Activated CD4-positive, alpha-beta T cell treated with anti-CD3 and anti-CD28 coated beads for 1 hour (primary cell): ENCODE measurements around the gene SIPA1.
"Not testable (repeated sequence)": the region's sequence is repeated elsewhere in the genome, so short reads cannot be mapped to it uniquely, and the experiment has no call there.

Source experiments
- DNase-seq: peaks from one replicate; pipeline ENCODE4 v3.0.0-alpha.2; 2020

The SIPA1 gene

GRCh38 chr11:65644837-65645236, 6.9 kb downstream of the SIPA1 start:
- DNase-seq: no peak

DNA sequence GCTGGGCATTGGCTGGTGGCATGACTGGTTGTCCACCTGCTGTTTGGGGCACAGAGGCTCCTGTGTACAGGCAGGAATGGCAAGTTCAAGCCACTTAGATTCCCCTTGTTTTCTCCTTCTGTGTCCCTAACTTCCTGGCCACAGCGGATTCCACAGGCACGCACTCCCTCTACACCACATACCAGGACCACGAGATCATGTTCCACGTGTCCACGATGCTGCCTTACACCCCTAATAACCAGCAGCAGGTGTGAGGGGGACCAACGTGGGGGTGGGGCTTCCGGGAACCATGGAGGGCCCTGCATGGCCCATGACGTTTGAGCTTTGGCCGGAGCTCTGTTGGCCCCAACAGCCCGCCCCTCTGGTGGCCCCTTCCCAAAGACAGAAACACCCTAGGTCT, 7.8 kb downstream of the SIPA1 start:
- no peak for DNase-seq

DNA sequence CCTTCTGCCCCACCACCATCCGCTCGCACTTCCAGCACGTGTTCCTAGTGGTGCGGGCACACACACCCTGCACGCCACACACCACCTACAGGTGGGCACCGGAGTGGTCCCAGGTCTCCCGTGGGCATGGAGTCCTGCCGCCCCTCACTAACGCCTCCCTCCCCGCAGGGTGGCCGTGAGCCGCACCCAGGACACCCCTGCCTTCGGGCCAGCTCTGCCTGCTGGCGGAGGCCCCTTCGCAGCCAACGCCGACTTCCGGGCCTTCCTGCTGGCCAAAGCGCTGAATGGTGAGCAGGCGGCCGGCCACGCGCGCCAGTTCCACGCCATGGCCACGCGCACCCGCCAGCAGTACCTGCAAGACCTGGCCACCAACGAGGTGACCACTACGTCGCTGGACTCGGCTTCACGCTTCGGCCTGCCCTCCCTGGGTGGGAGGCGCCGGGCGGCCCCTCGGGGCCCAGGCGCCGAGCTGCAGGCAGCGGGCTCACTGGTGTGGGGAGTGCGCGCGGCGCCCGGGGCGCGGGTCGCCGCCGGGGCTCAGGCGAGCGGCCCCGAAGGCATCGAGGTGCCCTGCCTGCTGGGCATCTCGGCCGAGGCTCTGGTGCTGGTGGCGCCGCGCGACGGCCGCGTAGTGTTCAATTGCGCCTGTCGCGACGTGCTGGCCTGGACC, 8.5 kb downstream of the SIPA1 start:
- DNase-seq: no peak

DNA sequence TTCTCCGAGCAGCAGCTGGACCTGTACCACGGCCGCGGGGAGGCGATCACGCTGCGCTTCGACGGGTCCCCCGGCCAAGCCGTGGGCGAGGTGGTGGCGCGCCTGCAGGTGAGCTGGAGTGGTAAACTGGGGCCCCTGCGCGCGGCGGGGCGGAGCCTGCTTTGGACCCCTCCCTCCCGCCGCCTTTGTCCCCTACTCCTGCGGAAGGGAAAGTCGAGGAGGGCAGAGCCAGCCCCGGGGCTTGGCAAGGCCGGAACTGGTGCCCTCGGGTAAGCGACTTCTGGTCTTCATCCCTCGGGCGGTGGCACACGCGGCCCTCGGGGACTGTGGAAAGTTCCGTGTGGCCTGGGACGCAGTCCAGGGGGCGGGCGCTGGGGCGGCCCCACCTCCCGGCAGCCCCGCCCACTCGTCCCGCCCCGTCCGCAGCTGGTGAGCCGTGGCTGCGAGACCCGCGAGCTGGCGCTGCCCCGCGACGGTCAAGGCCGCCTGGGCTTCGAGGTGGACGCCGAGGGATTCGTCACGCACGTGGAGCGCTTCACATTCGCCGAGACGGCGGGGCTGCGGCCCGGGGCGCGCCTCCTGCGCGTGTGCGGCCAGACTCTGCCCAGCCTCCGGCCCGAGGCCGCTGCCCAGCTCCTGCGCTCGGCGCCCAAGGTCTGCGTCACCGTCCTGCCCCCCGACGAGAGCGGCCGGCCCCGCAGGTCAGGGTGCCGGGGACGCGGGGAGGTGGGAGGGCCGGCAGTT, 9.2 kb downstream of the SIPA1 start:
- no peak for DNase-seq

- DNase-seq: no peak
Observed at GRCh38 chr11:65648997-65649493, 11.1 kb downstream of the SIPA1 start.

DNA sequence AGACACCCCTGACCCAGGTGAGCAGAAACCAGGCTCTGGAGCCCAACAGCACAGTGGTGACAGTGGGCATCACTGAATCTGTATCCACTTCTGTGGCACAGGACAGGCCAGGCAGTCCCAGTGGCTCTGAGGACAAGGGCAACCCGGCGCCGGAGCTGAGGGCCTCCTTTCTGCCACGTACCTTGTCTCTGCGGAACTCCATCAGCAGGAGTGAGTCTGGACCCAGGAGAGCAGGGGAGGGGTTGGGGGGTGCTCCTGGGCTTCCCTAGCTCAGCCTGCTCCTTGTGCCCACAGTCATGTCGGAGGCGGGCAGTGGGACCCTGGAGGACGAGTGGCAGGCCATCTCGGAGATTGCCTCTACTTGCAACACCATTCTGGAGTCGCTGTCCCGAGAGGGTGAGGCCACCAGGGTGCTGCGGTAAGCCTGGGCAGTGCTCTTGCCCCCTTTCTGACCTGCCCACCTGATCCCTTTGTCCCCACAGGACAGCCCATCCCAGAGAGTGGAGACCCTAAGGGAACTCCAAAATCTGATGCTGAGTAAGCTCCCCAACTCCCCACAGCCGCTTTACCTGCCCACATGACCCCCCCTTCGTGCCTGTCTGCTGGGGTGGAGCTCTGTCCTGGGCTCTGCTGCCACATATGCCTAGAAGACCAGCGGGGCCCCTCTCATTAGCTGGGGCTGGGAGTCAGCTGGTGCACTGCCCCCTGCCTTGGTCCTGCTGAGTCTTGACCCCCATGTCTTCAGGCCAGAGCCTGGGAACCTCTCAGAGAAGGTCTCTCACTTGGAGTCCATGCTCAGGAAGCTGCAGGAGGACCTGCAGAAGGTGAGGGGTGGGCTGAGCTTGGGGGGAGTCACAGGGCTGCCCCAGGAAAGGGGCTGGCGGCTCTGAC, 12.0 kb downstream of the SIPA1 start:
- DNase-seq: no peak

DNA sequence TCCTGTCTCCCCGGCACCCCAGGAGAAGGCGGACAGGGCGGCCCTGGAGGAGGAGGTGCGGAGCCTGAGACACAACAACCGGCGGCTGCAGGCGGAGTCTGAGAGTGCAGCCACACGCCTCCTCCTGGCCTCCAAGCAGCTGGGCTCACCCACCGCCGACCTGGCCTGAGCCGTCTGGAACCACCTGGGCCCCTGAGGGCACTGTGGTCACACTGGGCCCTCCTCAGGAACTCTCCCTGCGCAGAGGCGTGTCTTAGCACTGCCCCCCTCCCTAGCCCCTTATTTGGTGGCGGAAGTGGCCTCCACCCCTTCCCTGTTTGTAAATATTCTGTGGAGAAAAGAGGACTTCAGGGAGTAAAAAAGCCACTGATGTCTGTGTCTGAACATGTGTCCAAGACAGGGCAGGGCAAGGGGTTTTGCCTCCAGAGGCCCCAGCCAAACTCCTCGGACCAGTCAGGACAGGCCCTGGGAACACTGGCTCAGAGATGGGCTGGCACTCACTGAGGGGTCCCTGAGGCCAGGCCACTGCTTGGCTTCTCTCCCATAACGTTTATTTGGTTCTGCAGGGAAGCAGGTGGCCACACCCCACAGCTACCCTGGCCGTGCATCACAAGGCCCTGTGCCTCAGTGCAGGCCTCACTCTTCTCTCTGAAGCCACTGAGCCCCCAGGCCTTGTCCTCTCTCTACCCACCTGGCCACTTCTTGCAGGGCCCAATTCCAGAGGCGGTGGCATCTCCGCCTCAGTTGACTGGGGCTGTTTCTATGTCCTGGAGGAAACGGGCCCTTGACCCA, 12.8 kb downstream of the SIPA1 start:
- DNase-seq: no peak

GRCh38 chr11:65651339-65651588, 13.4 kb downstream of the SIPA1 start:
- no peak for DNase-seq

DNA sequence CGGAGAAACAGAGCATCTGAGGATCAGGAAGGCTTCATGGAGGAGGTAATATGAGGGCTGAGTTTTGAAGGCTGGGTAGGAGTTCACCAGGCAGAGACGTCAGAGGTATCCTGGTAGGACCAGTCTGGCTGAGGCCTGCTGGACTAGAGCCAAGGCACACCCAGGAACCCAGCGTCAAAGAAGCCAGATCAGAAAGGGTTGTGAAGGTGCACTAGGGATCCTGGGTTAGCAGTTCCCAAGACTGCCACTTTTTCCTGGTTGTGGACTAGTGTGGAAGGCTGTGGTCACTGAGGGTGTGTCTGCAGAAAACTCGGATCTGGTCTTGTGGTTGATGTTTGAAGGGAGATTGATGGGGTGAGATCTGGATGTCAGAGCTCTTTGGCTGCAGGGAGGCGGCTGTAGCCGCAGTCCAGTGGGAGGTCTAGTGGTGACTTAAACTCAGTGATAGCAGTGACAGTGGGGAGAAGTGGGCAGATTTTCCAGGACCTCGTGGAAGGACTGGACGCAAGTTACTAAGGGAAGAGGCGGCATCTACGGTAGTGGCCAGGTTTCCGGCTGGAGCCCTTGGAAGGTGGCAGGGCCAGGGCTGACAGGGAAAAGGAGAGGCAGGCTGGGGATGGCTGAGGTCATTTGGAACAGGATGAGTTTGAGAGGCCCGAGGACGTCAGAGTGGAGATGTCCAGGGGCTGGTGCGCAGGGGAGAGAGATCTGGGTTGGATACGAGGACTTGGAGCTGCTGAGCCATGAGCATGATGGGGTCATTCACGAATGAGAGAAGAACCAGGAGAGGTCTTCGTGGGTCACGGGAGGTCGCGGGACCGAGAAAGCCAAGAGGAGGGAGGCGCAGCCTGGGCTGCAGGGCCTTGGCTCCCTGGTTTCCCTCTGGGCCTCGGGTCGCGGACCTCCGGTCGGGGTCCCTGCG, 13.9 kb downstream of the SIPA1 start:
- DNase-seq: no peak

DNA sequence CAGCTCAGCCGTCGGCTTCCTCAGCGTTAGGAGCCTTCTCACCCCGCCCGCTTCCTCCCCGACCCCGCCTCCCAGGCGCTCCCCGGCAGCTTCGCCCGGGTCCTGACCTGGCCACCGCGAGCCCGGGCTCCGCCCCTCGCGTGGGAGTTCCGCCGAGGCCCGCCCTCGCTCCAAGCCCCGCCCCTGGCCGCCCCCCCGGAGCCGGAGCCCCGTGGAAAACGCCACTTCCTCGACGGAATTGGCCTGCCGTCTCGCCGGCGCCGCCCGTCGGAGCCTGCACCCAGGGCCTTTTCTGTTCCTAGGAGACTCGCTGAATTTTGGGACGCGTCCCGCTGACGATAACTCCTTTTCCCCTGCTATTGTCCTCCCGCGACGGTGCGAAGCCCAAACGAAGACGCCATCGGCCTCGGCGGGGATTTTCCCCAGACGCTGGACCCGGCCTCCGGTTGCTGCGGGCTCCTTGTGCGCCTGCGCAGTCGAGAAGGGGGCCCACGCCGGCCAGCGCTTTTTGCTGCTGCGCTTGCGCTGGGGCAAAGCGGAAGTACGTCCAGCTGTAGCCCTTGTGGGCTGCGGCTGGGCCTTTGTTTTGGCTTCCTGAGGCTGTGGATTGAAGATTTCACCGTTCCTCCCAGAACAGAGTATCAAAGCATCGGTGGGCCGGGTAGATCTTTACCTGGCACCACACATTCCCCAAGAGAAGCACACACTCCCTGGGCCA, 14.8 kb downstream of the SIPA1 start:
- peak; percentile 95 for DNase-seq

GRCh38 chr11:65653229-65654225, 15.6 kb downstream of the SIPA1 start:
- DNase-seq: no peak

DNA sequence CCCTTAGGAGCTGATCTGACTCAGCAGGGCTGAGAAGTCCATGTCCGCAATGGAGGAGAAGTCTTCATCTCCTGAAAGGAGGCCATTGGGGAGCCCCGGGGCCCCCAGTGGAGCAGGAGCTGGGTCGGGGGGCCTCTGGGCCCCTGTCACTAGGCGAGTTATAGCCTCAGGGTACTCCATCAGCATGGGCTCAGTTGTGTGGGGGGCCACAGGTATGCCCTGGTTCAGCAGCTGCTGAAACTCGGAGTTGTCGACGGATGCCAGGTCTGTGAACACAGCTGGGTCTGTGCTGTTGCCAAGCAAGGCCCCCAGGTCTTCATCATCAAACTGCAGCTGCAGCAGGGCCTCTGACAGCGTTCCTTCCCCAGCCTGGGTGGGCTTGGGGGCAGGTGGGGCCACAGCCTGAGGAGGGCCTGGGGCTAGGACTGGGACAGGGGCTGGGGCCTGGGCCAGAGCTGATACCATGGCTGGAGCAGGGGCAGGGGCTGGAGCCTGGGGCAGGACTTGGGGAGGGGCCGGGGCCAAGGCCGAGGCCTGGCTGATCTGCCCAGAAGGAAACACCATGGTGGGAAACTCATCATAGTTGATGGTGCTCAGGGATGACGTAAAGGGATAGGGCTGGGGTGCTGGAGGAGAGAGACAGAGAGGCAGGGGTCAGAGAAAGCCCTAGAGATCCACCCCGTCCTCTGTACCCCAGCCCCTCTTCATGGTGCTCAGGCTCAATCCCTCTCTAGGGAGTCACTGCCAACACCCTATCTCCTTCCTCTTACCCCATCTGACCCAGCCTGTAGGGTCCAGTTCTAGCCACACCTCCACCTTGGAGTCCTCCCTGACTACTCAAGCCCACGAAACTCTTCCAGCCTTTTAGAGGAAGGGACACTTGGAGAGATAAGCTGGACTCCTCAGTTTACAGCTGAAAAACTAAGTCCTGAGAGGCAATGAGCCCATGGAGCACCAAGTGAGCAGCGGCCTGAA, 16.8 kb downstream of the SIPA1 start:
- no peak for DNase-seq

GRCh38 chr11:65655570-65656332, 17.9 kb downstream of the SIPA1 start:
- no peak for DNase-seq

DNA sequence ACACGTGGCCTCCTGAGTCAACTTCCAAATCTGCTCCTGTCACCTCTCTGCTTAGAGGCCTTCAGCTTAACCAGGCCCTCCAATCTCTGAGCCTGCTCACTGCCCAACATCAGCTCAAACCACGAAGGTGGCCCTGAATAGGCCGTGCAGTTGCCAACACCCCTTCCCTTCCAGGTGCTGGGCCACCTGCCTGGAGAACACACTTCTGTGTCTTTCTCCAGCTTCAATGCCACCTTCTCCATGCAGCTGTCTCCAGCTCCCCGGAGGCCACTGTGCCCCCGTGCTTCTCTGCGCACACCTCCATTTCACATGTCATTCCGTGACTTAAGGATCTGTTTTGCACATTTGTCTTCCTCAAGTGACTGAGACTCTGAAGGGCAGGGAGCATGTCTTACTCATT, 19.5 kb downstream of the SIPA1 start:
- DNase-seq: no peak

DNA sequence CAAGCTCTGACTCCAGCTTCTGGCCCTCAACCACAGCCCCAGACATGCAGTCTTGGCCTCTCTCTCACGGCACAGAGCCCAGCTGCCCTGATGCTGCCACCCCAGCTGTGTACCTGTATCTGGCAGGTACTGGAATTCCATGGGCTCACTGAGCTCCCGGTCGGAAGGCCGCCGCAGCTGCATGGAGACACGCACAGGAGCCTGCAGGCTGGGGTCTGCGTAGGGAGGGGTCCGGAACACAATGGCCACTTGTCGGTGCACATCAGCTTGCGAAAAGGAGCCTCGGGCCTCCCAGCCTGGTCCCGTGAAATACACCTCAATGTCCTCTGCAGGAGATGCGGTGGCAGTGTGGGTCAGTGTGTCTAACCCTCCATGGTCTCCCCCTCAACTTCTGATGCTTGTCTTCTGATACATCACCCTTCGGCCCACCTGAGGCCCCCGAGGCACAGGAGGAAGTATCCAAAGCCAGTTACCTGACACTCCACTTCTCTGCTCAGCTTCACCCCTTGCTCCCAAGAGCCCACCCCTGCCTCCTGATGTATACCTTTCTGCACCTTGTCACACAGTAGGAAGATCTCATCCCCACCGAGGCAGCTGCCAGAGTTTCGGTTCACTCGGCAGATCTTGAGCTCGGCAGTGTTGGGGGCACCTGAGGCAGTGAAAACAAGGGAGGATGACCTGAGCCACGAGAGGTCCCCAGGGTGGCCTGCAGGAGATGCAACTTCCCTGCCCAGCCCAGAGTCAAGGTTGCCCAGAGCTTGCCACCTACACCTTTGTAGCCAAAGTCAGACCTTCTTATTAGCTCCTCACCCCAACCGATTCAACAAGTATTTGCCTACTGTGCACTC, 20.5 kb downstream of the SIPA1 start:
- no peak for DNase-seq

DNA sequence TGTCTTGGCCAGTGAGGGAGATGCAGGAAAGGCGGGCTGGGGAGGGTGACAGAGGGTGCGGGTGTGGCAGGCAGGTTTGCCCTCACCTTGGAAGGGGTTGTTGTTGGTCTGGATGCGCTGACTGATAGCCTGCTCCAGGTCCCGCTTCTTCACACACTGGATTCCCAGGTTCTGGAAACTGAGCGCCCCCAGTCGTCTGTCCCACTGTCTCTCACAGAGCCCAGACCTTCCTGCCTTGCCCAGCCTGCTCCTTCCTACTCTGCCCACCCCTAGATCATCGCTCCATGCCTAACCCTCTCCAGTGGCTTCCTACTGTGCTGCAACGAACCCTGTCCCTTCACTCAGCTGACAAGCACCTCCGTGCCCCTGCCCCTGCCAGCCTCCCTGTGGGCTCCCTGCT, 22.1 kb downstream of the SIPA1 start:
- DNase-seq: no peak

- not testable (repeated sequence) for DNase-seq
Observed at GRCh38 chr11:65660908-65661307, 23.0 kb downstream of the SIPA1 start.
